ENCODE results near the gene SPCS1.

DNA sequence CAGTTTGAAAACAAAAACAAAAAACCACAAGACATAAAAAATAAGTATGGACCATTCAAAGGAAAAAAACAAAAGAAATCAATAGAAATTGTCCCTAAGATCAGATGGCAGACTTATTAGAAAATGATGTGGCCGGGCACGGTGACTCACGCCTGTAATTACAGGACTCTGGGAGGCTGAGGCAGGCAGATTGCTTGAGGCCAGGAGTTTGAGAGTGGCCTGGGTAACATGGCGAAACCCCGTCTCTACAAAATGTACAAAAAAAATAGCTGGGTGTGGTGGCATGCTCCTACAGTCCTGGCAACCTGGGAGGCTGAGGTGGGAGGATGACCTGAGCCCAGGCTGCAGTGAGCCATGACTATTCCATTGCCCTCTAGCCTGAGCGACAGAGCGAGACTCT is 16.6 kb downstream of the SPCS1 start:
- TF ChIP-seq, protein P1, sequence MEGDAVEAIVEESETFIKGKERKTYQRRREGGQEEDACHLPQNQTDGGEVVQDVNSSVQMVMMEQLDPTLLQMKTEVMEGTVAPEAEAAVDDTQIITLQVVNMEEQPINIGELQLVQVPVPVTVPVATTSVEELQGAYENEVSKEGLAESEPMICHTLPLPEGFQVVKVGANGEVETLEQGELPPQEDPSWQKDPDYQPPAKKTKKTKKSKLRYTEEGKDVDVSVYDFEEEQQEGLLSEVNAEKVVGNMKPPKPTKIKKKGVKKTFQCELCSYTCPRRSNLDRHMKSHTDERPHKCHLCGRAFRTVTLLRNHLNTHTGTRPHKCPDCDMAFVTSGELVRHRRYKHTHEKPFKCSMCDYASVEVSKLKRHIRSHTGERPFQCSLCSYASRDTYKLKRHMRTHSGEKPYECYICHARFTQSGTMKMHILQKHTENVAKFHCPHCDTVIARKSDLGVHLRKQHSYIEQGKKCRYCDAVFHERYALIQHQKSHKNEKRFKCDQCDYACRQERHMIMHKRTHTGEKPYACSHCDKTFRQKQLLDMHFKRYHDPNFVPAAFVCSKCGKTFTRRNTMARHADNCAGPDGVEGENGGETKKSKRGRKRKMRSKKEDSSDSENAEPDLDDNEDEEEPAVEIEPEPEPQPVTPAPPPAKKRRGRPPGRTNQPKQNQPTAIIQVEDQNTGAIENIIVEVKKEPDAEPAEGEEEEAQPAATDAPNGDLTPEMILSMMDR (IDR thresholded peaks at IDR 0.05): no peak
- TF ChIP-seq POLR2A (IDR thresholded peaks at IDR 0.05): no peak
- no peak for TF ChIP-seq POLR2AphosphoS5 (IDR thresholded peaks at IDR 0.05; ENCODE audit: insufficient read depth in 1 of 2, low read depth in 1 of 2)
